ENCODE results near the gene LMO1.

LMO1 gene

GRCh38 chr11:8267280-8267679 is 3.6 kb upstream of the LMO1 start:
- no peak for TF ChIP-seq CTCF (IDR thresholded peaks at IDR 0.05; ENCODE audit: low read depth, low read length, missing control alignments)
- in situ Hi-C loops (cut with HindIII; ENCODE audit: low sequenced_read_pairs) = no loop called here
- no peak overlapping the region for H3K4me3 ChIP-seq (ENCODE audit: low read depth, low read length)
- DNase-seq (ENCODE audit: low read depth) = no peak

- H3K4me3 ChIP-seq (ENCODE audit: low read depth, low read length) = no peak overlapping the region
- TF ChIP-seq CTCF (IDR thresholded peaks at IDR 0.05; ENCODE audit: low read depth, low read length, missing control alignments) = no peak
- in situ Hi-C loops (cut with HindIII; ENCODE audit: low sequenced_read_pairs) = no loop called here
- no peak for DNase-seq (ENCODE audit: low read depth)
These were observed 2.9 kb upstream of the LMO1 start for GRCh38 chr11:8266246-8267241.

GRCh38 chr11:8265681-8266241 is 2.1 kb upstream of the LMO1 start:
- TF ChIP-seq CTCF (IDR thresholded peaks at IDR 0.05; ENCODE audit: low read depth, low read length, missing control alignments) = peak; percentile 42

GRCh38 chr11:8263109-8263768 is 439 bp downstream of the LMO1 start:
- TF ChIP-seq CTCF (IDR thresholded peaks at IDR 0.05; ENCODE audit: low read depth, low read length, missing control alignments) = no peak
- H3K4me3 ChIP-seq (ENCODE audit: low read depth, low read length) = peak overlapping the region; percentile 41
- DNase-seq (ENCODE audit: low read depth) = no peak
- in situ Hi-C loops (cut with HindIII; ENCODE audit: low sequenced_read_pairs) = no loop called here

More at GRCh38 chr11:8265681-8266241, 2.1 kb upstream of the LMO1 start:
- in situ Hi-C loops (cut with HindIII; ENCODE audit: low sequenced_read_pairs) = no loop called here
- DNase-seq (ENCODE audit: low read depth) = no peak
- H3K4me3 ChIP-seq (ENCODE audit: low read depth, low read length) = no peak overlapping the region

- H3K4me3 ChIP-seq (ENCODE audit: low read depth, low read length) = peak overlapping the region; percentile 41
- DNase-seq (ENCODE audit: low read depth) = peak; percentile 23
- no peak for TF ChIP-seq CTCF (IDR thresholded peaks at IDR 0.05; ENCODE audit: low read depth, low read length, missing control alignments)
- in situ Hi-C loops (cut with HindIII; ENCODE audit: low sequenced_read_pairs) = no loop called here
These were observed 1.0 kb downstream of the LMO1 start for GRCh38 chr11:8262552-8263108.

GRCh38 chr11:8261921-8262551 is 1.6 kb downstream of the LMO1 start:
- DNase-seq (ENCODE audit: low read depth) = no peak
- TF ChIP-seq CTCF (IDR thresholded peaks at IDR 0.05; ENCODE audit: low read depth, low read length, missing control alignments) = no peak
- in situ Hi-C loops (cut with HindIII; ENCODE audit: low sequenced_read_pairs) = no loop called here
- H3K4me3 ChIP-seq (ENCODE audit: low read depth, low read length) = peak overlapping the region; percentile 41
